GM21423 (cell line): ENCODE results near the gene ERBB4.
"Not testable (repeated sequence)": the region's sequence is repeated elsewhere in the genome, so short reads cannot be mapped to it uniquely, and the experiment has no call there.

ENCODE experiments used
- ATAC-seq: cut with Tn5 transposase; IDR thresholded peaks from one replicate; pipeline ENCODE4 v1.9.1; 2021; ENCODE audit warnings: mild to moderate bottlenecking, moderate library complexity; ENCODE audit not compliant: unreplicated experiment

ERBB4 gene

GRCh38 chr2:212027681-212028628 is 510.6 kb downstream of the ERBB4 start:
- no peak for ATAC-seq

GRCh38 chr2:212024040-212024439 is 514.6 kb downstream of the ERBB4 start:
- ATAC-seq, result no peak

- ATAC-seq, result no peak
These were observed 515.6 kb downstream of the ERBB4 start for GRCh38 chr2:212022966-212023365.

GRCh38 chr2:212021947-212022346 is 516.7 kb downstream of the ERBB4 start:
- no peak for ATAC-seq

GRCh38 chr2:212015588-212015987 is 523.0 kb downstream of the ERBB4 start:
- no peak for ATAC-seq

GRCh38 chr2:212013626-212014025 is 525.0 kb downstream of the ERBB4 start:
- ATAC-seq, result no peak

GRCh38 chr2:212010305-212010704 is 528.3 kb downstream of the ERBB4 start:
- not testable (repeated sequence) for ATAC-seq

- ATAC-seq, result no peak
These were observed 530.6 kb downstream of the ERBB4 start for GRCh38 chr2:212007972-212008371.

GRCh38 chr2:212005085-212005671 is 533.4 kb downstream of the ERBB4 start:
- peak; percentile 88 for ATAC-seq

GRCh38 chr2:212001325-212001724 is 537.3 kb downstream of the ERBB4 start:
- no peak for ATAC-seq

GRCh38 chr2:211996857-211997256 is 541.7 kb downstream of the ERBB4 start:
- no peak for ATAC-seq

GRCh38 chr2:211994806-211995205 is 543.8 kb downstream of the ERBB4 start:
- ATAC-seq, result no peak

GRCh38 chr2:211990335-211990734 is 548.3 kb downstream of the ERBB4 start:
- ATAC-seq, result no peak

GRCh38 chr2:211986313-211986712 is 552.3 kb downstream of the ERBB4 start:
- ATAC-seq, result no peak

- no peak for ATAC-seq
These were observed 553.2 kb downstream of the ERBB4 start for GRCh38 chr2:211985393-211985792.

- no peak for ATAC-seq
These were observed 556.4 kb downstream of the ERBB4 start for GRCh38 chr2:211982162-211982561.

- no peak for ATAC-seq
These were observed 557.2 kb downstream of the ERBB4 start for GRCh38 chr2:211981451-211981850.

- no peak for ATAC-seq
These were observed 562.5 kb downstream of the ERBB4 start for GRCh38 chr2:211976076-211976475.

GRCh38 chr2:211967234-211967633 is 571.4 kb downstream of the ERBB4 start:
- ATAC-seq, result no peak

GRCh38 chr2:211963969-211964368 is 574.6 kb downstream of the ERBB4 start:
- no peak for ATAC-seq

GRCh38 chr2:211957799-211958198 is 580.8 kb downstream of the ERBB4 start:
- ATAC-seq, result peak; percentile 87

- ATAC-seq, result no peak
These were observed 583.0 kb downstream of the ERBB4 start for GRCh38 chr2:211955648-211956047.
